Measurements from ENCODE around the gene ACTN4.

Gene ACTN4

DNA sequence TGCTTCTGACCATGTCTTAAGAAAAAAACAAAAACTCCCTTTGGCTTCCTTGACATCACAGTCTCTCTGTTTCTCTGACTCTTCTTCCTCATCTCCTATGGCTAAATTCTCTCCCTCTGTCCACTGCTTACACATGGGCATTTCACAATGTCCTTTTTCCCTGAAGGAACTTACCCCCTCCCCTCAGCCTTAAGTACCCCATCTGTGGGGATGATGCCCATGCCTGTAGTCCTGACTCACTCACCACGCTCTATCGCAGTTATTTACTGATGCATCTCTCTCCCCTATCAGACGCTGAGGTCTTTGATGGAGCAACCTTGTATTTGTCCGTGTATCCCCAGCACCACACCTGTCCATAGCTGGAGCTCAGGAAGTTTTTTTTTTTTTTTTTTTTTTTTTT lies 32.4 kb downstream of the ACTN4 start:
- FAIRE-seq: no peak

- no peak for FAIRE-seq
Measured at GRCh38 chr19:38682195-38682867, 34.9 kb downstream of the ACTN4 start.

DNA sequence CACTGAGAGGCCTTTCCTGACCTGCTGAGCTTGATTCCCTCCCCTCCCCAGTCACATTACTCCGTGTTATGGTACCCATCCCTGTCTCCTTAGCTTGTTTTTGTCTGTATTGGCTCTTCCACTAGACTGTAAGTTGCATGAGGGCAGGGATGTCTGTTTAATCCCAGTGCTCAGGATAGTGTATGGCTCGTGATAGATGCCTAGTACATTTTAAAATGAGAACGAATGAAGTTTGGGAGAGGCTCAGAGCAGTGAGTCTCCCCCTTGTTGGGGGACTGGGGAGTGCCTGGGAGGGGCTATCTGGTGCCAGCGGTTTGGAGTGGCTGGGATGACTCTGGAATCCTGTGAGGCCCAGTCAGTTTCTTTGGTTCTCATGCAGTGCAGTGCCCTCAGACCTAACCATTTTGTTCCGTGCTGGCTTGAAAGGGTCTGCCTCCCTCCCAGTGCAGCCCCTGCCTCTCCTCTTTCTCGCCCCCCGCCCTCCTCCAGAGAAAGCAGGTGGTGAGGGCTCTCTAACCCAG lies 35.5 kb downstream of the ACTN4 start:
- no peak for FAIRE-seq

GRCh38 chr19:38683393-38684077 lies 36.1 kb downstream of the ACTN4 start:
- no peak for FAIRE-seq

DNA sequence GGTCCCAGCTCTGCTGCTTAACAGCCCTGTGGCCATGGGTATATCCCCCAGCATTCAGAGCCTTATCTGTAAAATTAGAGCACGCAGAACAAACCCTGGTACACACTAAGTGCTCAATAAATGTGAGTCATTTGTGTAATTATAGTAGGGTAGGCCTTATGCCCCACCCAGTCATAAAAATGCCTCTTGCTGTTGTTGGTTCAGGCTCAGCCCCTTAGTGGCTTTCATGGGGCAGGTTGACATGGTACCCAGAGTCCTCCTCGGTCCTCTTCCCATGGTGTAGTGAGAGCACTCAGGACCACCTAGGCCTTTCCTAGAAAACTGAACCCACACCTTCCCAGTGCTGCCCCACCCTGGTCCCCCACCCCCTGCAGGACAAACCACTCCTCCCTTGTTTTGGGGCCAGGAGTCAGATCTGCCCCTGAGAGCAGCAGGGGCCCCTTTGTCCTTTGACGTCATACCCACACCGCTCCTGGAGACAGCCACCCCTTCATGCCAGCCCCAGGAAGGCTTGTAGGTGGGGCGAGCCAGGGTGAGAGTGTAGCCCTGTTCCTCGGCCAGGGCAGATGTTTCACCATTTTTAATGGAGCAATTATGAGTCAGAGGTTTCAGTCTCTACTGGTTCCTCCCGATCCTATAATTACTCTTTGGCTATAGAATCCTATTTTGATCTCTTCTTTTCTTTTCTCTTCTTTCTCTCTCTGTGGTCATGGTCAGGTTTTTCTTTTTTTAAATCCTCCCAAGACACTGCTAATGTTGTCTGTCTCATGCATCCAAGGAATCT lies 36.8 kb downstream of the ACTN4 start:
- FAIRE-seq: no peak

DNA sequence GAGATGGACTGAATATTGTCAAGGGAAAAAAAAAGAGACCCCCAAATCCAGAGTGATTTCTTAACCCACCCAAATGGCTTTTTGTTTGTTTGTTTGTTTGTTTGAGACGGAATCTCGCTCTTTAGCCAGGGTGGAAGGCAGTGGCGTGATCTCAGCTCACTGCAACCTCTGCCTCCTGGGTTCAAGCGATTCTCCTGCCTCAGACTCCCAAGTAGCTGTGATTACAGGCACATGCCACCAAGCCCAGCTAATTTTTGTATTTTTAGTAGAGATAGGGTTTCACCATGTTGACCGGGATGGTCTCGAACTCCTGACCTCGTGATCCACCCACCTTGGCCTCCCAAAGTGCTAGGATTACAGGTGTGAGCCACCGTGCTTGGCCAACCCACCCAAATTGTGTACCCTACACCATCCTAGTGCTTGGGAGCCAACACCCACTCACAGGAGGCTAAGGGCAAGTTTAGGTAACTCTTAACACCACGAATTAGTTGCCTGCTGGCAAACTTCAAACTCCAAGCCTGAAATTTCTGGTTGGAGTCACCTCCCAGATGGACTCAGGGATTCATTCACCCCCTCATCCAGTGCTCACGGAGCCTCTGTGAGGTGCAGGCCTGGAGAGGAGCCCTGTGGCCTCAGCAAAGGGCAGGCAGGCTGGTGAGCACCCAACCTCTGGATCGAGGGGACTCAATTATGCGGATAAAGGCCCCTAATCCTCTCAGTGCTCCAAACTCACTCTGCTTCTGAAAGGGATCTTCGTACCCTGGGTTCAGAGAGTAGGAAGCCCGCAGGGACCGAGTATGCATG lies 37.6 kb downstream of the ACTN4 start:
- FAIRE-seq: no peak

DNA sequence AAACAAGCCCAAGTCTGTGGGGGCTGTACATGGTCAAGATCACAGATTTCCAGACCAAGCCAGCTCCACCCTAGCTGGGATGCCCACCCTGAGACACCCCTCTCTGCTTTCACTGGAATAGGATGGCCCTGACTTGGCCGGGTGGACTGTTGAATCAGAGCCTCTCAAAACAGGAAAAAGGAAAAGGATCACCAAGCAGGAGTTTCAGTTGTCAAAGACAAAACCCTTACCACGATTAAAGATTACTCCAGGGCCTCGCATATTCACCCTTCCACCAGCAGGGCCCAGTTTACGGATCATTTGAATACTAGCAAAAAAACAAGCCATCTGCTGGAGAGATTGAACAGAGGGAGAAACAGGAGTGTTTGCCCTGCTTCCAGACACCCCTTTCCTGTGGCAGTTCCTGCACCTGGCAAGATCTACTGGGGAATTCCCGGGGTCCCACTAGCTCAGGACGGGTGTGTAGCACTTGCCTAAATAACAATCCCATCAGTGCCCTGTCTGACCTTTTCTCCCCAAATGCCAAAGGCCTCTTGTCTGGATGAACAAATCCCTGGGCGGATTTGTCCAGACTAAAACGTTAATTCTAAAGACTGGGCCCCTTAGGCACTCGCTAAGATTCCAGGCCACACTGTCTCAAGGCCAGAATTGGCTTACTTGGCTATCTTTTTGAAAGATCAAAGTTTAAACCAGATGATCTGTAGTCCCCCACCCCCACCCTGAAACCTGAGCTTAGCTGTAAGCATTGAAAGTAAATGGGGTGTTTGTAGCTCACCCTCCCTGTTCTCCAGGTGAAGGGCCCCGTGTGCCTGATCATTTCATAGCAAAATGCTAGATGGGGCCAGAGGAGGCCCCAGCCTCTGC lies 38.4 kb downstream of the ACTN4 start:
- no peak for FAIRE-seq

- FAIRE-seq: no peak
Measured at GRCh38 chr19:38686530-38686888, 39.1 kb downstream of the ACTN4 start.

DNA sequence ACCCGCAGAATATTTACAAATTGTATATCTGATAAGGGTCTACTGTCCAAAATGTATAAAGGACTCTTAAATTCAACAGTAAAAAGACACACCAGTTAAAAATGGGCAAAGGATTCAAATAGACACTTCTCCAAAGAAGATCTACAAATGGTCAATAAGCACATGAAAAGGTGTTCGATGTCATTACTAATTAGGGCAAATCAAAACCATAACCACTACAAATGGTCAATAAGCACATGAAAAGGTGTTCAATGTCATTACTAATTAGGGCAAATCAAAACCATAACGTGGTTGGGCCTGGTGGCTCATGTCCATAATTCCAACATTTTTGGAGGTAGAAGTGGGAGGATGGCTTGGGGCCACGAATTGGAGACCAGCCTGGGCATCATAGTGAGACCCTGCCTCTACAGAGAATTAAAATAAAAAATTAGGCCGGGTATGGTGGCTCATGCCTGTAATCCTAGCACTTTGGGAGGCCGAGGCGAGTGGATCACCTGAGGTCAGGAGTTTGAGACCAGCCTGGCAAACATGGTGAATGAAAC lies 40.5 kb downstream of the ACTN4 start:
- FAIRE-seq: no peak

GRCh38 chr19:38690146-38690545 lies 42.7 kb downstream of the ACTN4 start:
- no peak for FAIRE-seq

- no peak for FAIRE-seq
Measured at GRCh38 chr19:38690832-38691231, 43.4 kb downstream of the ACTN4 start.

DNA sequence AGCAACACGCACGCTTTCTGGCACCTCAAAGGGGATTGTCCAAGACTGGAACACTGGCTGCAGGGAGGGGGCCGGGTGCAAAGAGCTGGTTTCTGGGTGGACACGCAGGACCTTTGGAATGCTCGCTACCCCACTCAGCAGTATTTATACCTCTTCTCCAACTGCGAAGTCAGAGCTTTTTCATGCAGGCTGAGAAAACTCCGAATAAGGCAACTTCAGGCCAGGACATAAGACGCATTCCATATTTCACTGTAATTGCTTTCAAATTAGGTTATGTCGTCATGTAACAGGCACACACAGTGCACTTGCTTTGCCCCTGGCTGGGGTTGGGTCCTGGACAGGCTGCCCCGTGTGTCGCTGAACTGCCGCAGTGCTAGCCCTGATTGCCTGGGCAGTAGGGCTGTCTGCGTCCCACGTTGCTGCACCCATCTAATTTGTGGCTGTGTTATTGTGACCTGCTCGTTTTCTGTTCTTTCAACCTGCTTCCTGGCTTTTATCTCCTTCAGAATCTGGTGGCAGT lies 44.5 kb downstream of the ACTN4 start:
- no peak for FAIRE-seq

- FAIRE-seq: no peak
Measured at GRCh38 chr19:38692458-38693379, 45.3 kb downstream of the ACTN4 start.

GRCh38 chr19:38693380-38694223 lies 46.2 kb downstream of the ACTN4 start:
- FAIRE-seq: no peak

GRCh38 chr19:38695317-38695683 lies 47.9 kb downstream of the ACTN4 start:
- no peak for FAIRE-seq

- FAIRE-seq: no peak
Measured at GRCh38 chr19:38695832-38696728, 48.6 kb downstream of the ACTN4 start.

GRCh38 chr19:38696729-38697055 lies 49.2 kb downstream of the ACTN4 start:
- no peak for FAIRE-seq

DNA sequence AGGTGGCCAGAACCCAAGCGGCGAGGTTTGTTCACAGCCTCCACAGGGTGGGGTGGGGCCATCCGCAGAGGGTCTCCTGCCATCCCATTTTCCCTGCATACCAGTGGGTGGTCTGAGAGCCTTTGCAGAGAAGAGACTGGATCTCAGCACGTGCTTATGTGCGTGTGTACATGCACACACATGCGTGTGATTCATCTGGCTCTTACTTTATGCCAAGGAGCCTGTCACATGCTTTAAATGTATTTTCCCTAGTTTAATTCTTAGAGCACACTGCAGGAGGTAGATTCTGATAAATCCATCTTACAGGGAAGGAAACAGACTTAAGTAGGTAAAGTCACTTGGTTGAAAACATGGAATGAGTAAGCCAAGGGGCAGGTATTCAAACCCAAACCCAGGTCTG lies 49.7 kb downstream of the ACTN4 start:
- no peak for FAIRE-seq
